ENCODE data around the gene PDE11A. TPM values are rescaled to one million over a fixed set of nuclear protein-coding genes. Genes with fewer than 3 reads are reported as not detected.

The PDE11A gene
- total and polyA plus RNA-seq, 2 of the 13 experiments (the other 11 are each of a cell fraction or from before 2014, with no cell fraction given) = 1.2 to 1.7 TPM

GRCh38 chr2:177970670-177971454 lies 101.7 kb downstream of the PDE11A start (continued):
- TF ChIP-seq THAP7 (CRISPR knock-in tag; IDR thresholded peaks at IDR 0.05) = no peak
- TF ChIP-seq MEIS2 (CRISPR knock-in tag; IDR thresholded peaks at IDR 0.05) = no peak
- no peak for TF ChIP-seq RFX1 (IDR thresholded peaks at IDR 0.05)
- no peak for TF ChIP-seq ZNF446 (CRISPR knock-in tag; IDR thresholded peaks at IDR 0.05)
- no peak for TF ChIP-seq SETDB1 (CRISPR knock-in tag; IDR thresholded peaks at IDR 0.05; ENCODE audit: borderline replicate concordance)
- TF ChIP-seq ZNF225 (CRISPR knock-in tag; IDR thresholded peaks at IDR 0.05) = no peak
- TF ChIP-seq POLR2AphosphoS2 (IDR thresholded peaks at IDR 0.05; ENCODE audit: low read depth, low read length) = no peak
- no peak for TF ChIP-seq ZNF430 (CRISPR knock-in tag; IDR thresholded peaks at IDR 0.05)
- TF ChIP-seq HOXA7 (CRISPR knock-in tag; IDR thresholded peaks at IDR 0.05) = no peak
- TF ChIP-seq ZNF432 (CRISPR knock-in tag; IDR thresholded peaks at IDR 0.05; ENCODE audit: borderline replicate concordance) = no peak
- TF ChIP-seq SMARCC2 (IDR thresholded peaks at IDR 0.05) = no peak; the same call in 1 of the 2 replicates
- TF ChIP-seq ZFP90 (CRISPR knock-in tag; IDR thresholded peaks at IDR 0.05; ENCODE audit: borderline replicate concordance) = no peak
- TF ChIP-seq TEAD2 (CRISPR knock-in tag; IDR thresholded peaks at IDR 0.05) = no peak
- no peak for TF ChIP-seq LRRFIP1 (CRISPR knock-in tag; conservative IDR thresholded peaks at IDR 0.05)
- peak; percentile 38; the same call in 1 of the 2 replicates for TF ChIP-seq KLF6 (CRISPR knock-in tag; IDR thresholded peaks at IDR 0.05)
- no peak for TF ChIP-seq MYNN (CRISPR knock-in tag; IDR thresholded peaks at IDR 0.05; ENCODE audit: low read depth)
- TF ChIP-seq PHF21A (CRISPR knock-in tag; IDR thresholded peaks at IDR 0.05) = peak; percentile 62
- TF ChIP-seq SCMH1 (CRISPR knock-in tag; IDR thresholded peaks at IDR 0.05; ENCODE audit: borderline replicate concordance) = no peak
- TF ChIP-seq SALL2 (CRISPR knock-in tag; IDR thresholded peaks at IDR 0.05) = no peak
- TF ChIP-seq AGO1 (IDR thresholded peaks at IDR 0.05; ENCODE audit: low read depth, low read length, poor library complexity, severe bottlenecking) = no peak
- TF ChIP-seq KLF15 (CRISPR knock-in tag; IDR thresholded peaks at IDR 0.05; ENCODE audit: borderline replicate concordance) = no peak
- no peak for TF ChIP-seq YY1 (IDR thresholded peaks at IDR 0.05; ENCODE audit: insufficient read depth, insufficient replicate concordance, low read depth, low read length)
- TF ChIP-seq ZNF879 (CRISPR knock-in tag; IDR thresholded peaks at IDR 0.05) = no peak
- no peak for TF ChIP-seq ESRRA (CRISPR knock-in tag; IDR thresholded peaks at IDR 0.05; ENCODE audit: low read depth)
- TF ChIP-seq ZNF281 (CRISPR knock-in tag; IDR thresholded peaks at IDR 0.05; ENCODE audit: borderline replicate concordance) = peak; percentile 59; the same call in 1 of the 2 replicates
- TF ChIP-seq HMG20A (CRISPR knock-in tag; IDR thresholded peaks at IDR 0.05; ENCODE audit: borderline replicate concordance) = peak; percentile 96
